Spinal cord (tissue), 4 donors: ENCODE measurements around the gene CD99. TPM values are rescaled to one million over a fixed set of nuclear protein-coding genes. Genes with fewer than 3 reads are reported as not detected.

ENCODE experiments used
- polyA plus RNA-seq, 2 donors: library from polyadenylated mRNA; unstranded; fragments of 120-200 nt; gene quantifications; one replicate each; pipeline ENCODE4 v1.2.1, GENCODE V29; 2013; ENCODE audit not compliant: insufficient read length in 2 of 2
- total RNA-seq, 2 donors: library from RNA; depleted of rRNA in 1 of 2; stranded (reverse); fragments of 120-200 nt in 1 of 2; fragments of >200 nt in 1 of 2; gene quantifications; one replicate each; pipeline versions ENCODE4 v1.2.3 to v1.2.4, GENCODE V29; 2013 to 2014

Gene CD99
- total and polyA plus RNA-seq, 4 donors = 66.5 to 590 (median 370) TPM

Other genes starting within 250 kb of the CD99 start
- gene DHRSX, start 190.3 kb upstream of the CD99 start, total RNA-seq = 10 to 100 TPM; 21.2 to 26.8 TPM
- 10 to 100 TPM; 16.8 to 28.4 TPM for gene DHRSX, start 190.3 kb upstream of the CD99 start, polyA plus RNA-seq
- gene ZBED1, start 190.3 kb upstream of the CD99 start, total RNA-seq = 10 to 100 TPM; 29.7 to 30.7 TPM
- 10 to 100 TPM; 53.2 to 56.3 TPM for gene ZBED1, start 190.3 kb upstream of the CD99 start, polyA plus RNA-seq
- under 1 TPM in 1 of 2 donors, not detected in 1; 0.11 TPM for gene XG, start 60.7 kb downstream of the CD99 start, total RNA-seq
- under 1 TPM; 0.30 to 0.51 TPM for gene XG, start 60.7 kb downstream of the CD99 start, polyA plus RNA-seq
- gene GYG2, start 137.6 kb downstream of the CD99 start, total RNA-seq = 10 to 100 TPM; 20.3 to 26.1 TPM
- gene GYG2, start 137.6 kb downstream of the CD99 start, polyA plus RNA-seq = 10 to 100 TPM; 43.5 to 47.1 TPM
- gene ARSD, start 238.0 kb downstream of the CD99 start, total RNA-seq = 10 to 100 TPM; 16.0 to 32.9 TPM
- gene ARSD, start 238.0 kb downstream of the CD99 start, polyA plus RNA-seq = 10 to 100 TPM; 14.5 to 17.5 TPM